HL-60 (cell line): ENCODE data around the gene HOXB5.

ENCODE experiments used
- DNase-seq, 2 experiments: peaks; one replicate each; pipeline ENCODE4 v3.0.0-alpha.2; 2010 to 2020; ENCODE audit warnings: low read depth in 1 of 2, low spot score in 1 of 2
- H3K27ac ChIP-seq: fragments of 250-450 bp; sonication (Bioruptor Pico); replicated peaks from 2 replicates; pipeline ENCODE4 v1.5.1; 2020; ENCODE audit warnings: mild to moderate bottlenecking, moderate library complexity
- H3K27me3 ChIP-seq: fragments of 250-450 bp; sonication (Bioruptor Pico); 2 replicates; pipeline ENCODE4 v1.5.1; 2021; ENCODE audit warnings: mild to moderate bottlenecking, moderate library complexity; ENCODE audit not compliant: insufficient read depth, poor library complexity, severe bottlenecking
- H3K4me3 ChIP-seq: replicated peaks from 2 replicates; pipeline ENCODE4 v1.5.1; 2011; ENCODE audit warnings: mild to moderate bottlenecking, control low read depth, low read length; ENCODE audit not compliant: insufficient read depth
- GABPA ChIP-seq: IDR thresholded peaks from 2 replicates; pipeline ENCODE4 v1.6.1; 2012; ENCODE audit warnings: low read depth
- POLR2AphosphoS5 ChIP-seq: IDR thresholded peaks from 2 replicates; pipeline ENCODE4 v1.6.1; 2012; ENCODE audit warnings: low read depth
- REST ChIP-seq: IDR thresholded peaks from 2 replicates; pipeline ENCODE4 v1.6.1; 2012; ENCODE audit warnings: low read depth; ENCODE audit not compliant: insufficient replicate concordance
- SPI1 ChIP-seq: IDR thresholded peaks from 2 replicates; pipeline ENCODE4 v1.6.1; 2012; ENCODE audit warnings: low read depth, mild to moderate bottlenecking, borderline replicate concordance
- TF ChIP-seq, protein P1 (sequence below): IDR thresholded peaks from one replicate; pipeline ENCODE4 v1.5.1; 2011; ENCODE audit warnings: low read length, control low read depth, inconsistent platforms; ENCODE audit not compliant: insufficient read depth

The HOXB5 gene

DNA sequence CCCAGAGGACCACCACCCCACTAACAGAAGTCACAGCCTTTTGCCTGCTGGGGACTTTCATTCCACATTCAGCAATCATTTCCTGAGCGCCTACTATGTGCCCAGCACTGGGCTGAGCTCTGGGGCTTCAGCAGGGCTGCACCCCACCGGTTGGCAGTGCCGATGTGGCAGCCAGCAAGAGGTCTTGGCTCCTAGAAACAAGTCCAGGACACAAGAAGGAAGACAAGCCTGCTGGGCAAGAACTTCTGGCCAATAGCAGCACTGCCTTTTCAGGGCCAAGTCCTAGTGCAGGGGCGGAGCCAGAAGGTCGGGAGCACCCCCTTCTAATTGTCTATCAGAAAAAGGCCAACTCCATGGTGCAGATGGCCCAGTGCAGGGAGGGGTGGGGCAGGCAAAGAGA lies 45.6 kb upstream of the HOXB5 start:
- no peak for TF ChIP-seq REST
- no peak for TF ChIP-seq POLR2AphosphoS5
- TF ChIP-seq, protein P1, sequence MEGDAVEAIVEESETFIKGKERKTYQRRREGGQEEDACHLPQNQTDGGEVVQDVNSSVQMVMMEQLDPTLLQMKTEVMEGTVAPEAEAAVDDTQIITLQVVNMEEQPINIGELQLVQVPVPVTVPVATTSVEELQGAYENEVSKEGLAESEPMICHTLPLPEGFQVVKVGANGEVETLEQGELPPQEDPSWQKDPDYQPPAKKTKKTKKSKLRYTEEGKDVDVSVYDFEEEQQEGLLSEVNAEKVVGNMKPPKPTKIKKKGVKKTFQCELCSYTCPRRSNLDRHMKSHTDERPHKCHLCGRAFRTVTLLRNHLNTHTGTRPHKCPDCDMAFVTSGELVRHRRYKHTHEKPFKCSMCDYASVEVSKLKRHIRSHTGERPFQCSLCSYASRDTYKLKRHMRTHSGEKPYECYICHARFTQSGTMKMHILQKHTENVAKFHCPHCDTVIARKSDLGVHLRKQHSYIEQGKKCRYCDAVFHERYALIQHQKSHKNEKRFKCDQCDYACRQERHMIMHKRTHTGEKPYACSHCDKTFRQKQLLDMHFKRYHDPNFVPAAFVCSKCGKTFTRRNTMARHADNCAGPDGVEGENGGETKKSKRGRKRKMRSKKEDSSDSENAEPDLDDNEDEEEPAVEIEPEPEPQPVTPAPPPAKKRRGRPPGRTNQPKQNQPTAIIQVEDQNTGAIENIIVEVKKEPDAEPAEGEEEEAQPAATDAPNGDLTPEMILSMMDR: no peak
- no peak for TF ChIP-seq GABPA
- TF ChIP-seq SPI1: no peak
- H3K27ac ChIP-seq: no peak overlapping the region
- DNase-seq: no peak
- H3K27me3 ChIP-seq: peaks cover 80% of the 10 kb centered on the region
- H3K4me3 ChIP-seq: no peak overlapping the region

GRCh38 chr17:48637323-48638260 lies 44.0 kb upstream of the HOXB5 start:
- DNase-seq: no peak
- Histone ChIP-seq H3K27me3 (peaks cover 77% of the 10 kb centered on the region), H3K27ac (no peak overlapping the region), H3K4me3 (no peak overlapping the region)
- TF ChIP-seq REST (no peak), GABPA (no peak), POLR2AphosphoS5 (no peak), SPI1 (no peak)
- TF ChIP-seq, protein P1: no peak

DNA sequence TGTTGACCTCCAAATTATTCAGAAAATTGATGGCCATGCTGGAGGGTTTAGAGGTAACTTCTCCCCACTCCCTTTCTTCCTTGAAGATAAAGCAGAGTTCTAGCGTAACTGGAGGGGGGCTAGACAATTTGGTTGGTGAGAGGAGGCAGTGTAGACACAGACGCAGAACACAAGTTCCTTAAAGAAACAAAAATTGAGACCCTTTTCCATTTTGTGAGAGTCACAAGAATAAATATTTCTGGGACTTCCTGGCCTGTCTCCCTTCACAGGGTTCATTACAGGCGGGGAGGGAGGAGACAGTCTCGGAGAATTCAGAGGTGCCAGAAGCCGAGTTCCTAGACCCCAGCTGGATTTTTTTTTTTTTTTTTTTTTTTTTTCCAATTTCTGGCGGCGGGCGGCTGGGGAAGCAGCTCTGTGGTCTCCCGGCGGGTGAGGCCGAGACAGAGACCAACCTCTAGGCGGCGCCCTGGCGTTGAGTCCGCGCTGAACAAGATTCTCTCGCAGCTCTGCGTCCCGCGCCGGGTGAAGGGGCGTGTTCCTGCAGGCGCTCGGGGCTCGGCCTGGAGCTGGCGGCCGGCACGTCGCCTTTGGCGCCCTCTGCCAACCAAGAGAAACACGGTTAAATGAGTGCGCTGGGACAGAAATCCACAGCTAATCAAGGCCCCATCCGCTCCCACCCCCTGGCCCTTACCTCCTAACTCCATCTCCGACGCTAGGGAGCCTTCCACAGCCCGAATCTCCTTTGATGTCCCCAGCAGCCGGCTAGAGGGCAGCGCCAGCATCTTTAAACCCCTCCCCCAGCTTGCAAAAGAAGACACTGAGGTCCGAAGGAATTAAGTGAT lies 42.8 kb upstream of the HOXB5 start:
- TF ChIP-seq REST: no peak
- no peak for TF ChIP-seq SPI1
- TF ChIP-seq, protein P1: peak; percentile 9
- peak; percentile 37 to 70 for DNase-seq
- Histone ChIP-seq H3K27me3 (peaks cover 77% of the 10 kb centered on the region), H3K27ac (no peak overlapping the region), H3K4me3 (no peak overlapping the region)
